SK-N-SH (cell line): ENCODE results near the gene LPCAT1. TPM values are rescaled to one million over a fixed set of nuclear protein-coding genes. Genes with fewer than 3 reads are reported as not detected.

Source experiments
- CTCF ChIA-PET: fragments of 300-600, 350-600 bp; formaldehyde crosslinking; extraction: SDS; loops from one replicate; lab custom pipeline; 2021; lab: Yijun Ruan, JAX
- POLR2A ChIA-PET: fragments of 350-600 bp; sonication (Branson Sonifier 250); formaldehyde crosslinking; extraction: SDS; loops from one replicate; lab custom pipeline; 2020; ENCODE audit warnings: antibody characterized with exemption, inconsistent platforms; lab: Yijun Ruan, JAX
- DNase-seq: peaks from one replicate; pipeline ENCODE4 v3.0.0; 2012
- H2AFZ ChIP-seq: fragments of 200-600 bp; sonication (generic); 2 replicates; pipeline ENCODE4 v1.8.1; 2016; ENCODE audit warnings: antibody characterized with exemption, mild to moderate bottlenecking, low read depth
- H3F3A ChIP-seq: fragments of 200-600 bp; sonication (generic); replicated peaks from 2 replicates; pipeline ENCODE3; 2016; ENCODE audit warnings: antibody characterized with exemption, mild to moderate bottlenecking; ENCODE audit not compliant: insufficient read depth
- H3K27ac ChIP-seq, 2 experiments: fragments of 200-500 bp in 1 of 2; fragments of 200-600 bp in 1 of 2; sonication (Bioruptor generic) in 1 of 2; sonication (generic), shearing (Covaris generic) in 1 of 2; 2 replicates each; pipeline versions ENCODE4 v1.5.1 to v1.6.1; 2014 to 2016; ENCODE audit warnings: low read depth in 2 of 2, inconsistent platforms in 1 of 2, low read length in 1 of 2, mild to moderate bottlenecking in 1 of 2, mixed read lengths in 1 of 2
- H3K27me3 ChIP-seq: fragments of 200-600 bp; sonication (generic), shearing (Covaris generic); 2 replicates; pipeline ENCODE4 v1.6.1; 2016; ENCODE audit warnings: mixed run types; ENCODE audit not compliant: insufficient read depth
- H3K36me3 ChIP-seq, 2 experiments: fragments of 200-500 bp in 1 of 2; fragments of 200-600 bp in 1 of 2; sonication (Bioruptor generic) in 1 of 2; sonication (generic) in 1 of 2; replicated peaks in 1 of 2; 2 replicates each; pipeline versions ENCODE3 to v1.5.1; 2014 to 2016; ENCODE audit warnings: low read length in 1 of 2, mild to moderate bottlenecking in 1 of 2; ENCODE audit not compliant: insufficient read depth in 2 of 2, control insufficient read depth in 1 of 2
- H3K4me1 ChIP-seq, 2 experiments: fragments of 200-500 bp in 1 of 2; fragments of 200-600 bp in 1 of 2; sonication (Bioruptor generic) in 1 of 2; sonication (generic), shearing (Covaris generic) in 1 of 2; 2 replicates each; pipeline versions ENCODE4 v1.5.1 to v1.6.1; 2014 to 2016; ENCODE audit warnings: low read depth in 1 of 2, low read length in 1 of 2, mixed run types in 1 of 2; ENCODE audit not compliant: insufficient read depth in 2 of 2, control insufficient read depth in 1 of 2
- H3K4me2 ChIP-seq: fragments of 200-600 bp; sonication (generic), shearing (Covaris generic); 2 replicates; pipeline ENCODE4 v1.6.1; 2017; ENCODE audit warnings: mixed run types
- H3K4me3 ChIP-seq, 2 experiments: fragments of 200-500 bp in 1 of 2; fragments of 200-600 bp in 1 of 2; sonication (Bioruptor generic) in 1 of 2; sonication (generic), shearing (Covaris generic) in 1 of 2; 2 replicates each; pipeline versions ENCODE4 v1.5.1 to v1.8.1; 2014 to 2016; ENCODE audit warnings: low read depth in 2 of 2, inconsistent platforms in 1 of 2, low read length in 1 of 2, mild to moderate bottlenecking in 1 of 2, mixed read lengths in 1 of 2, moderate library complexity in 1 of 2
- H3K79me2 ChIP-seq: fragments of 200-600 bp; sonication (generic); 2 replicates; pipeline ENCODE4 v1.8.1; 2017; ENCODE audit warnings: mild to moderate bottlenecking; ENCODE audit not compliant: insufficient read depth
- H3K9ac ChIP-seq: fragments of 200-600 bp; sonication (generic); 2 replicates; pipeline ENCODE4 v1.6.1; 2017; ENCODE audit warnings: mixed run types
- H3K9me2 ChIP-seq: fragments of 200-600 bp; sonication (generic); 2 replicates; pipeline ENCODE4 v1.6.1; 2017; ENCODE audit warnings: mixed run types
- H3K9me3 ChIP-seq: fragments of 200-600 bp; sonication (generic); 2 replicates; pipeline ENCODE4 v1.6.1; 2017; ENCODE audit warnings: mixed run types, mild to moderate bottlenecking, moderate library complexity
- H4K20me1 ChIP-seq: fragments of 200-600 bp; sonication (generic); 2 replicates; pipeline ENCODE4 v1.6.1; 2017; ENCODE audit warnings: mild to moderate bottlenecking, mixed run types; ENCODE audit not compliant: insufficient read depth
- CHD2 ChIP-seq: fragments of 150-350 bp; IDR thresholded peaks from 2 replicates; pipeline ENCODE4 v1.6.1; 2018; ENCODE audit warnings: low read length; ENCODE audit not compliant: partially characterized antibody
- EP300 ChIP-seq, 2 experiments: IDR thresholded peaks; 2 replicates each; pipeline versions ENCODE4 v1.4.0 to v1.6.1; 2012; ENCODE audit warnings: borderline replicate concordance in 1 of 2, low read depth in 1 of 2, low read length in 1 of 2
- EZH2phosphoT487 ChIP-seq: fragments of 200-600 bp; sonication (generic); IDR thresholded peaks from 2 replicates; pipeline ENCODE4 v1.6.1; 2017; ENCODE audit warnings: low read depth, mixed run types, mild to moderate bottlenecking, antibody characterized with exemption, moderate library complexity, borderline replicate concordance
- FOXJ3 ChIP-seq: sonication (generic); formaldehyde crosslinking; IDR thresholded peaks from 2 replicates; pipeline ENCODE4 v1.5.1; 2020; ENCODE audit warnings: mild to moderate bottlenecking, missing genetic modification reagents
- FOXM1 ChIP-seq: IDR thresholded peaks from 2 replicates; pipeline ENCODE4 v1.4.0; 2012; ENCODE audit warnings: low read depth, mild to moderate bottlenecking
- GATA2 ChIP-seq: sonication (generic); formaldehyde crosslinking; IDR thresholded peaks from 2 replicates; pipeline ENCODE4 v1.5.0; 2020; ENCODE audit warnings: mild to moderate bottlenecking, missing genetic modification reagents
- JUND ChIP-seq: IDR thresholded peaks from 2 replicates; pipeline ENCODE4 v1.4.0; 2012
- MEF2A ChIP-seq: IDR thresholded peaks from 2 replicates; pipeline ENCODE4 v1.4.0; 2012; ENCODE audit warnings: low read depth, borderline replicate concordance
- NFIC ChIP-seq: IDR thresholded peaks from 2 replicates; pipeline ENCODE4 v1.4.0; 2012; ENCODE audit warnings: borderline replicate concordance
- POLR2AphosphoS5 ChIP-seq: IDR thresholded peaks from 2 replicates; pipeline ENCODE4 v1.6.1; 2012; ENCODE audit warnings: low read depth, low read length
- RAD21 ChIP-seq: IDR thresholded peaks from 2 replicates; pipeline ENCODE4 v1.6.1; 2012; ENCODE audit warnings: mild to moderate bottlenecking, low read length
- RCOR1 ChIP-seq: fragments of 150-350 bp; IDR thresholded peaks from 2 replicates; pipeline ENCODE4 v1.6.1; 2017; ENCODE audit warnings: antibody characterized with exemption, low read length
- RFX5 ChIP-seq: IDR thresholded peaks from 2 replicates; pipeline ENCODE4 v1.6.1; 2012; ENCODE audit warnings: mild to moderate bottlenecking, improper control_type of control experiment, low read length
- RXRA ChIP-seq: IDR thresholded peaks from 2 replicates; pipeline ENCODE4 v1.4.0; 2012; ENCODE audit warnings: low read depth, mild to moderate bottlenecking, borderline replicate concordance
- SIN3A ChIP-seq: IDR thresholded peaks from 2 replicates; pipeline ENCODE4 v1.6.1; 2012; ENCODE audit warnings: low read depth, mild to moderate bottlenecking, low read length, moderate library complexity, borderline replicate concordance
- SMC3 ChIP-seq: IDR thresholded peaks from 2 replicates; pipeline ENCODE4 v1.6.1; 2012; ENCODE audit warnings: low read depth, low read length, improper control_type of control experiment
- TEAD4 ChIP-seq: IDR thresholded peaks from 2 replicates; pipeline ENCODE4 v1.4.0; 2012; ENCODE audit warnings: mild to moderate bottlenecking, borderline replicate concordance; ENCODE audit not compliant: insufficient read depth
- YY1 ChIP-seq: IDR thresholded peaks from 2 replicates; pipeline ENCODE4 v1.4.0; 2012; ENCODE audit warnings: low read depth, mild to moderate bottlenecking
- WGBS: methylation state at CpG from one replicate; pipeline ENCODE4 v1.1.6; 2017; ENCODE audit warnings: low lambda C conversion rate; 5-methylcytosine and 5-hydroxymethylcytosine counted together
- polyA plus RNA-seq, 3 experiments: library from polyadenylated mRNA; depleted of rRNA; stranded (reverse); fragments of >200 nt; gene quantifications; 2 replicates each; pipeline ENCODE4 v1.2.3, GENCODE V29; 2012
- TF ChIP-seq, protein P1 (sequence below): IDR thresholded peaks from 2 replicates; pipeline ENCODE4 v1.4.0; 2012; ENCODE audit warnings: low read depth
- TF ChIP-seq, protein P2 (sequence below): fragments of 150-350 bp; IDR thresholded peaks from 2 replicates; pipeline ENCODE4 v1.6.1; 2017; ENCODE audit warnings: antibody characterized with exemption, low read length, low read depth, borderline replicate concordance
- TF ChIP-seq, protein P3 (sequence below): fragments of 200-600 bp; sonication (generic); IDR thresholded peaks from 2 replicates; pipeline ENCODE4 v1.6.1; 2017; ENCODE audit warnings: antibody characterized with exemption, mild to moderate bottlenecking, moderate library complexity
- TF ChIP-seq, protein P4 (sequence below): fragments of 150-350 bp; IDR thresholded peaks from 2 replicates; pipeline ENCODE4 v1.6.1; 2016; ENCODE audit warnings: mild to moderate bottlenecking, low read depth, low read length

LPCAT1 gene
- polyA plus RNA-seq, 1 of the 3 experiments (the other 2 are of a cell fraction) = 42.3 TPM

DNA sequence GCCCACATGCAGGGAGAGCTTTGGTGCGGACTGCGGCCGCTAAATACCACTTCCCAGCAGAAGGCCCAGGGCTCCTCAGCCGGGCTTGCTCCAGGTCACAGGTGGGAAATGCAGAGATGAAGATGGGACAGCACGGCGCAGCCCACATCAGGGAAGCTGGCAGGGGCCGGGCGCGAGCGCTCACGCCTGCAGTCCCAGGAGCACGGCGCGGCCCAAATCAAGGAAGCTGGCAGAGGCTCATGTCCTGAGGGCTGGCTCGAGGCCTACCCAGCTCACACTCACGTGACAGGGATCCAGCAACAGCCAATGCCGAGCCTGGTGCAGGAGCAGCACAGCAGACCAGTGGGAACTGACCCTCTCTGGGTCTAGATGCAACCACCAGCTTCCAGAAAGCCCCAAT is 16.3 kb downstream of the LPCAT1 start:
- CTCF ChIA-PET = no interaction called here
- no peak for TF ChIP-seq TEAD4
- TF ChIP-seq RCOR1 = no peak
- TF ChIP-seq, protein P1, sequence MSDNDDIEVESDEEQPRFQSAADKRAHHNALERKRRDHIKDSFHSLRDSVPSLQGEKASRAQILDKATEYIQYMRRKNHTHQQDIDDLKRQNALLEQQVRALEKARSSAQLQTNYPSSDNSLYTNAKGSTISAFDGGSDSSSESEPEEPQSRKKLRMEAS = no peak
- TF ChIP-seq POLR2AphosphoS5 = no peak
- TF ChIP-seq RFX5 = no peak
- TF ChIP-seq, protein P2, sequence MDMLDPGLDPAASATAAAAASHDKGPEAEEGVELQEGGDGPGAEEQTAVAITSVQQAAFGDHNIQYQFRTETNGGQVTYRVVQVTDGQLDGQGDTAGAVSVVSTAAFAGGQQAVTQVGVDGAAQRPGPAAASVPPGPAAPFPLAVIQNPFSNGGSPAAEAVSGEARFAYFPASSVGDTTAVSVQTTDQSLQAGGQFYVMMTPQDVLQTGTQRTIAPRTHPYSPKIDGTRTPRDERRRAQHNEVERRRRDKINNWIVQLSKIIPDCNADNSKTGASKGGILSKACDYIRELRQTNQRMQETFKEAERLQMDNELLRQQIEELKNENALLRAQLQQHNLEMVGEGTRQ = no peak
- TF ChIP-seq MEF2A = no peak
- TF ChIP-seq RXRA = no peak
- TF ChIP-seq YY1 = no peak
- TF ChIP-seq SMC3 = no peak
- TF ChIP-seq RAD21 = no peak
- no peak for TF ChIP-seq JUND
- TF ChIP-seq FOXJ3 (CRISPR knock-in tag) = no peak
- TF ChIP-seq, all 33 proteins: peak for 0
- no peak overlapping the region for H3K9ac ChIP-seq
- DNase-seq = no peak
- H3K36me3 ChIP-seq = peaks cover 0 to 18% of the 10 kb centered on the region in 2 experiments
- no peaks in the 10 kb centered on the region for H3F3A ChIP-seq
- no peak overlapping the region for H2AFZ ChIP-seq
- WGBS = 96% methylated on average over 17 of the region's 17 CpGs
- peaks cover 80% of the 10 kb centered on the region for H3K79me2 ChIP-seq
- H3K4me3 ChIP-seq = no peak overlapping the region
- H3K4me2 ChIP-seq = no peak overlapping the region
- no peaks in the 10 kb centered on the region; a peak in 1 of 4 replicates for H3K4me1 ChIP-seq
- no peak overlapping the region for H3K27ac ChIP-seq
- POLR2A ChIA-PET = no interaction called here
- H3K27me3 ChIP-seq = no peaks in the 10 kb centered on the region
- H4K20me1 ChIP-seq = peaks cover 93% of the 10 kb centered on the region
- no peaks in the 10 kb centered on the region for H3K9me2 ChIP-seq
- H3K9me3 ChIP-seq = no peaks in the 10 kb centered on the region

DNA sequence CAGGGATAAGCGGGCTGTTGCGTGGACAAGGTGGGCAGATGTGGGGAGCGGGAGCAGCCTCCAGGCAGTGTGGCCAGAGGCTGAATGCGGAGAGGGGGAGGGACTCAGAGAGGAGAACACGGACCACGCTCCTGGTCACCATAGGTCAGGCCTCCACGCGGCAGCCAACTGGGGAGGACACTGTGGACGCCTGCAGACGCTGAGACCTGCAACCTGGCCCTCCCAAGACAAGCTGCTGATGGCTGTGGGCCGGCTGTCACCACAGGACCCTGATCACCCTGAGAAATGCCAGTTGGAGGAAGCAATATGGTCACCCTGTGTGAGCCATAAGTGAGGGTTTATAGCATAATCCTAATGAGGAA is 16.8 kb downstream of the LPCAT1 start:
- DNase-seq = no peak
- Histone ChIP-seq H3F3A (no peaks in the 10 kb centered on the region), H3K9ac (no peak overlapping the region), H3K4me3 (no peak overlapping the region), H3K4me2 (no peak overlapping the region), H3K79me2 (peaks cover 81% of the 10 kb centered on the region), H2AFZ (no peak overlapping the region), H3K9me3 (no peaks in the 10 kb centered on the region), H3K4me1 (no peaks in the 10 kb centered on the region; a peak in 1 of 4 replicates), H3K27ac (no peak overlapping the region), H3K36me3 (peaks cover 0 to 16% of the 10 kb centered on the region in 2 experiments), H3K27me3 (no peaks in the 10 kb centered on the region), H3K9me2 (no peaks in the 10 kb centered on the region), H4K20me1 (peaks cover 93% of the 10 kb centered on the region)
- ChIA-PET CTCF (no interaction called here), POLR2A (no interaction called here)
- 100% methylated on average over 5 of the region's 11 CpGs for WGBS
- no peak for TF ChIP-seq JUND
- no peak for TF ChIP-seq SMC3
- TF ChIP-seq, protein P2 = no peak
- no peak for TF ChIP-seq EZH2phosphoT487
- TF ChIP-seq, protein P3, sequence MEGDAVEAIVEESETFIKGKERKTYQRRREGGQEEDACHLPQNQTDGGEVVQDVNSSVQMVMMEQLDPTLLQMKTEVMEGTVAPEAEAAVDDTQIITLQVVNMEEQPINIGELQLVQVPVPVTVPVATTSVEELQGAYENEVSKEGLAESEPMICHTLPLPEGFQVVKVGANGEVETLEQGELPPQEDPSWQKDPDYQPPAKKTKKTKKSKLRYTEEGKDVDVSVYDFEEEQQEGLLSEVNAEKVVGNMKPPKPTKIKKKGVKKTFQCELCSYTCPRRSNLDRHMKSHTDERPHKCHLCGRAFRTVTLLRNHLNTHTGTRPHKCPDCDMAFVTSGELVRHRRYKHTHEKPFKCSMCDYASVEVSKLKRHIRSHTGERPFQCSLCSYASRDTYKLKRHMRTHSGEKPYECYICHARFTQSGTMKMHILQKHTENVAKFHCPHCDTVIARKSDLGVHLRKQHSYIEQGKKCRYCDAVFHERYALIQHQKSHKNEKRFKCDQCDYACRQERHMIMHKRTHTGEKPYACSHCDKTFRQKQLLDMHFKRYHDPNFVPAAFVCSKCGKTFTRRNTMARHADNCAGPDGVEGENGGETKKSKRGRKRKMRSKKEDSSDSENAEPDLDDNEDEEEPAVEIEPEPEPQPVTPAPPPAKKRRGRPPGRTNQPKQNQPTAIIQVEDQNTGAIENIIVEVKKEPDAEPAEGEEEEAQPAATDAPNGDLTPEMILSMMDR = no peak
- TF ChIP-seq RFX5 = no peak
- TF ChIP-seq GATA2 = no peak
- TF ChIP-seq FOXJ3 (CRISPR knock-in tag) = no peak
- TF ChIP-seq SIN3A = no peak
- TF ChIP-seq RCOR1 = no peak
- TF ChIP-seq, protein P4, sequence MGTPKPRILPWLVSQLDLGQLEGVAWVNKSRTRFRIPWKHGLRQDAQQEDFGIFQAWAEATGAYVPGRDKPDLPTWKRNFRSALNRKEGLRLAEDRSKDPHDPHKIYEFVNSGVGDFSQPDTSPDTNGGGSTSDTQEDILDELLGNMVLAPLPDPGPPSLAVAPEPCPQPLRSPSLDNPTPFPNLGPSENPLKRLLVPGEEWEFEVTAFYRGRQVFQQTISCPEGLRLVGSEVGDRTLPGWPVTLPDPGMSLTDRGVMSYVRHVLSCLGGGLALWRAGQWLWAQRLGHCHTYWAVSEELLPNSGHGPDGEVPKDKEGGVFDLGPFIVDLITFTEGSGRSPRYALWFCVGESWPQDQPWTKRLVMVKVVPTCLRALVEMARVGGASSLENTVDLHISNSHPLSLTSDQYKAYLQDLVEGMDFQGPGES = no peak
- no peak for TF ChIP-seq YY1
- TF ChIP-seq EP300 (IDR thresholded peaks at IDR 0.05; ENCODE audit: borderline replicate concordance in 1 of 2, low read depth in 1 of 2, low read length in 1 of 2) = no peak
- no peak for TF ChIP-seq NFIC
- no peak for TF ChIP-seq POLR2AphosphoS5
- TF ChIP-seq CHD2 = no peak
- TF ChIP-seq FOXM1 = no peak
